Calu3 (cell line): ENCODE results near the gene CEP85. TPM values are rescaled to one million over a fixed set of nuclear protein-coding genes. Genes with fewer than 3 reads are reported as not detected.

ENCODE experiments used
- BruUV-seq: library from RNA; stranded (reverse); fragments of 400-500 nt; replicated peaks from 2 replicates; lab custom pipeline; 2021; lab: Mats Ljungman, UMichigan
- CTCF ChIA-PET: fragments of 300-600 bp; sonication (Branson Sonifier 250); formaldehyde crosslinking; loops from one replicate; lab custom pipeline; 2022; ENCODE audit warnings: antibody characterized with exemption; lab: Charles Lee
- DNase-seq: peaks from one replicate; pipeline ENCODE4 v3.0.0; 2022
- H3K27ac Mint-ChIP-seq: one replicate; pipeline ENCODE4 v1.8.0; 2022; ENCODE audit warnings: mixed read lengths; ENCODE audit not compliant: unreplicated experiment
- H3K27me3 Mint-ChIP-seq: one replicate; pipeline ENCODE4 v1.8.0; 2022; ENCODE audit warnings: mixed read lengths; ENCODE audit not compliant: unreplicated experiment
- H3K36me3 Mint-ChIP-seq: one replicate; pipeline ENCODE4 v1.8.0; 2022; ENCODE audit warnings: mild to moderate bottlenecking, moderate library complexity, mixed read lengths; ENCODE audit not compliant: insufficient read depth, unreplicated experiment
- H3K4me1 Mint-ChIP-seq: one replicate; pipeline ENCODE4 v1.8.0; 2022; ENCODE audit warnings: mild to moderate bottlenecking, low read depth, mixed read lengths; ENCODE audit not compliant: unreplicated experiment
- H3K4me3 Mint-ChIP-seq: one replicate; pipeline ENCODE4 v1.8.0; 2022; ENCODE audit warnings: mild to moderate bottlenecking, low read depth, moderate library complexity, mixed read lengths; ENCODE audit not compliant: unreplicated experiment
- H3K9me3 Mint-ChIP-seq: one replicate; pipeline ENCODE4 v1.8.0; 2022; ENCODE audit warnings: low read depth, mixed read lengths; ENCODE audit not compliant: unreplicated experiment
- intact Hi-C: fragments of 100-400 bp; cut with micrococcal nuclease; formaldehyde crosslinking; loops from one replicate; pipeline ENCODE4 v1.10.0; 2022; ENCODE audit not compliant: unreplicated experiment
- total RNA-seq: library from RNA; stranded (reverse); gene quantifications from 2 replicates; pipeline ENCODE4 v1.2.3, GENCODE V29; 2022
- TF ChIP-seq, protein P1 (sequence below): fragments of 200-600 bp; IDR thresholded peaks from one replicate; pipeline ENCODE4 v1.8.0; 2022; ENCODE audit warnings: antibody characterized with exemption; ENCODE audit not compliant: unreplicated experiment

CEP85 gene
- total RNA-seq, 1 experiment from 2014 or later, result 19.9 TPM

DNA sequence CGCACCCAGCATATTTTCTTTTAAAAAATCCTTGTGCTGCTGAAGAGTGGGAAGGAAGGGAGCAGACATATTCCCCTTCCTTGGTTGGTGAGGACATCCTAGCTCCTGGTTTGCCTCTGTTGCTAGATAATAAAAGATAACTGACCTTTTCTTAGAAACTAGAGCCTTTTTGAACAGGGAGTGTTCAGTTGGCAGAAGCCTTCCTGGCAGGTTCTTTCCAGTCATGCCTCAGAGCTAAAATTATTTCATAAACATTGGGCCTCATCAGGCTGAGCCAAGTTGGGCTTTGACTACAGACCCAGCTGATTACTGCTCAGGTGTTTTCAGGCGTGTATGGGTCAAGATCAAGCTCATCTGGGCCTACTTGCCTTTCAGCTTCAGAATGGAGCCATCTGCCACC lies 23.2 kb downstream of the CEP85 start:
- no TSS peak for BruUV-seq
- CTCF ChIA-PET, result interaction anchor here (0.6 kb wide), 2 partner anchors 18 to 21 kb away, joined by 3 read pairs; no protein-coding TSS in a partner anchor
- Mint-ChIP-seq H3K4me3 (no peak overlapping the region), H3K4me1 (no peaks in the 10 kb centered on the region), H3K27me3 (no peaks in the 10 kb centered on the region), H3K9me3 (no peaks in the 10 kb centered on the region), H3K27ac (no peak overlapping the region), H3K36me3 (peaks cover 12% of the 10 kb centered on the region)
- TF ChIP-seq, protein P1, sequence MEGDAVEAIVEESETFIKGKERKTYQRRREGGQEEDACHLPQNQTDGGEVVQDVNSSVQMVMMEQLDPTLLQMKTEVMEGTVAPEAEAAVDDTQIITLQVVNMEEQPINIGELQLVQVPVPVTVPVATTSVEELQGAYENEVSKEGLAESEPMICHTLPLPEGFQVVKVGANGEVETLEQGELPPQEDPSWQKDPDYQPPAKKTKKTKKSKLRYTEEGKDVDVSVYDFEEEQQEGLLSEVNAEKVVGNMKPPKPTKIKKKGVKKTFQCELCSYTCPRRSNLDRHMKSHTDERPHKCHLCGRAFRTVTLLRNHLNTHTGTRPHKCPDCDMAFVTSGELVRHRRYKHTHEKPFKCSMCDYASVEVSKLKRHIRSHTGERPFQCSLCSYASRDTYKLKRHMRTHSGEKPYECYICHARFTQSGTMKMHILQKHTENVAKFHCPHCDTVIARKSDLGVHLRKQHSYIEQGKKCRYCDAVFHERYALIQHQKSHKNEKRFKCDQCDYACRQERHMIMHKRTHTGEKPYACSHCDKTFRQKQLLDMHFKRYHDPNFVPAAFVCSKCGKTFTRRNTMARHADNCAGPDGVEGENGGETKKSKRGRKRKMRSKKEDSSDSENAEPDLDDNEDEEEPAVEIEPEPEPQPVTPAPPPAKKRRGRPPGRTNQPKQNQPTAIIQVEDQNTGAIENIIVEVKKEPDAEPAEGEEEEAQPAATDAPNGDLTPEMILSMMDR, result no peak
- intact Hi-C loops, result no loop called here
- no peak for DNase-seq

GRCh38 chr1:26259005-26259404 lies 25.0 kb downstream of the CEP85 start:
- Mint-ChIP-seq H3K27me3 (no peaks in the 10 kb centered on the region), H3K4me3 (no peak overlapping the region), H3K27ac (no peak overlapping the region), H3K4me1 (no peaks in the 10 kb centered on the region), H3K36me3 (peaks cover 14% of the 10 kb centered on the region), H3K9me3 (no peaks in the 10 kb centered on the region)
- intact Hi-C loops, result no loop called here
- BruUV-seq, result no TSS peak
- no peak for DNase-seq
- CTCF ChIA-PET, result no interaction called here
- TF ChIP-seq, protein P1, result no peak

GRCh38 chr1:26259578-26259977 lies 25.6 kb downstream of the CEP85 start:
- Mint-ChIP-seq H3K4me3 (no peak overlapping the region), H3K9me3 (no peaks in the 10 kb centered on the region), H3K36me3 (peaks cover 19% of the 10 kb centered on the region), H3K27me3 (no peaks in the 10 kb centered on the region), H3K27ac (no peak overlapping the region), H3K4me1 (no peaks in the 10 kb centered on the region)
- TF ChIP-seq, protein P1, result no peak
- CTCF ChIA-PET, result no interaction called here
- DNase-seq, result no peak
- intact Hi-C loops, result no loop called here
- BruUV-seq, result no TSS peak

- Mint-ChIP-seq H3K4me1 (no peaks in the 10 kb centered on the region), H3K27me3 (no peaks in the 10 kb centered on the region), H3K4me3 (no peak overlapping the region), H3K36me3 (peaks cover 26% of the 10 kb centered on the region), H3K9me3 (no peaks in the 10 kb centered on the region), H3K27ac (no peak overlapping the region)
- no TSS peak for BruUV-seq
- intact Hi-C loops, result no loop called here
- TF ChIP-seq, protein P1, result no peak
- CTCF ChIA-PET, result interaction anchor here (0.5 to 0.7 kb wide), 2 partner anchors 373 to 715 kb away, joined by 3 to 4 read pairs; no protein-coding TSS in a partner anchor
- DNase-seq, result no peak
These were observed 29.2 kb downstream of the CEP85 start for GRCh38 chr1:26263212-26263611.
